NOMO-1 treated with DMSO at 0.1 percent for 48 hours (cell line): Measurements from ENCODE around the gene RUNX3.

Experiments
- DNase-seq: peaks from one replicate; lab custom pipeline; 2025; ENCODE audit not compliant: unreplicated experiment; lab: John Stamatoyannopoulos, UW

RUNX3 gene

DNA sequence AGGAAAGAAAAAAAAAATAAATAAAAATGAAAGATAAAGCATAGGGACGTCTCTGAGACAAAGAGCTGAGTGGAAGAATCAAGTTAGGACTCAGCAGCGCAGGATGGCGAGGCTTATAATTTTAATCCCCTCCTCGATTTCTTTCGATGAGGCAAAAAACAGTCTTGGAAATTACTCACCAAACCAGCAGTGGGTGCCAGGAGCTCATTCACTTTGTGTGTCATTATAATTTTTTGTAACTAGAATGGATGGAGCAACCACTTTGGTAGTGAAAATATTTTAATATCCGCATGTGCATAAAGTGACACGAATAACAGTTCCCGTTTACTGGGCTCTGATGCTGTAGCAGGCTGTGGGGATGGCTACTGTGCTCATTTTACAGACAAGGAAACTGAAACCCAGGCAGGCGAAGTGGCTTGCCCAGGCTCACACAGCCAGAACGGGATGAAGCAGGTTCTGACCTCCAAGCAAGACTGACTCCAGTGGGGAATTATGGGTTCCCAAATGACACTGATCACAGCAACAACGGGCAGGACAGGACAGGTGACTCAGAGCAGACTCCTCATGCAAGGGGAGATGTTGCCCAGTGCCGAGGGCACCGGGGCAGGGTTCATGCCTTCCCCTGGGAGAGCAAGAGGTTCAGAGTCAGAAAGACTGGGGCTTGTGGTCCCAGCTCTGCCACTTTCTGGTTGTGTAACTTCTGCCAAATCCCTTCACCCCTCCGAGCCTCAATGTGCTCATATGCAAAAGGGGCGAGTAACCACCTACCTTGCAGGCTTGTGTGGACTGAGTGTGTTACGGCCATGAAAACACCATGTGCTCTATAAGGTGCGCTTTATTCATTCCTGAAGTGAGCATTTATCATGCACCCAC is 63.6 kb downstream of the RUNX3 start:
- no peak for DNase-seq

DNA sequence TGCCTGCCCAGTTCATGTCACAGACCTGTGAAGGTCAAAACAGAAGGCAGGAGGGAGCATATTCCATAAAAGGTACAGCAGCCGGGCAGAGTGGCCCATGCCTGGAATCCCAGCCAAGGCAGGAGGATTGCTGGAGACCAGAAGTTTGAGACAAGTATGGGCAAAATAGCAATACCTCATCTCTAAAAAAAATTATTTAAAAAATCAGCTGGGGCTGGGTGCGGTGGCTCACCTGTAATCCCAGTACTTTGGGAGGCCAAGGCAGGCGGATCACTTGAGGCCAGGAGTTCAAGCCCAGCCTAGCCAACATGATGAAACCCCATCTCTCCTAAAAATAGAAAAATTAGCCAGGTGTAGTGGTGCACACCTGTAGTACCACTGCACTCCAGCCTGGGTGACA is 64.5 kb downstream of the RUNX3 start:
- no peak for DNase-seq

DNA sequence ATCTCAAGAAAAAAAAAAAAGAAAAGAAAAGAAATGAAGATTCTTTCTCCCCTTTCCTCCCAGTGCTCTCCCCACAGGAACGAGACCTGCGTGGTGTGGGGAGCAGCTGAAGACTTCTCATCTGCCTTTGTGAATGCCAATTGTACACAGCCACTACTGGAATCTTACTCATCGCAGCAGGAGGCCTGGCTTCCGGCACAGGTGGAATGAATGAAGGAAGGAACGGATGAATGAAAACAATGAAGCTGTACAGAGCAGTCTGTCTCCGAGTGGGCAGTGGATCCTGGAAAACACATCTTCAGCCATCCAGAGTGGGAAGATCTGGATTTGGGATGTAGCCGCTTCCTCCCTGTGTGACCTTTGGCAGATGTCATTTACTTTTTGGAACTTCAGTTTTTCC is 64.9 kb downstream of the RUNX3 start:
- no peak for DNase-seq

DNA sequence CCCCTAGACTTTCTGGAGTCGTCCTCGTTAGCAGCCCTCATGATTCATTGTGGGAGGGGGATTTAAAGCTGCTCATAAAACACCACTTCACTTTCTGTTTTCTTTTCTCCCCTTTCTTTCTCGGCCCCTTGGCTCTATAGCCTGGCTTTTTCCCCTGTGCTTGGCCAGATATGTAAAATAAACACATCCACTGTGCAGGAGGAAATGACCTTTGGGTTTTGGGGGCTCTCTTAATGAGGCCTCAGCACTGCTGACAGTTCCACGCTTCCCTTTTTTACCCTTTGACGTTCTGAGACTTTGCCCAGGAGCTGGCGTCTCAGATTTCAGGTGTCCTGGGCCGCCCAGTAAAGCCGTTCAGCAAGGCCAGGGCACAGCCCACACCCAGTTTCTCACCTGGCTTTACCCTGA is 65.7 kb downstream of the RUNX3 start:
- peak; percentile 85 for DNase-seq

DNA sequence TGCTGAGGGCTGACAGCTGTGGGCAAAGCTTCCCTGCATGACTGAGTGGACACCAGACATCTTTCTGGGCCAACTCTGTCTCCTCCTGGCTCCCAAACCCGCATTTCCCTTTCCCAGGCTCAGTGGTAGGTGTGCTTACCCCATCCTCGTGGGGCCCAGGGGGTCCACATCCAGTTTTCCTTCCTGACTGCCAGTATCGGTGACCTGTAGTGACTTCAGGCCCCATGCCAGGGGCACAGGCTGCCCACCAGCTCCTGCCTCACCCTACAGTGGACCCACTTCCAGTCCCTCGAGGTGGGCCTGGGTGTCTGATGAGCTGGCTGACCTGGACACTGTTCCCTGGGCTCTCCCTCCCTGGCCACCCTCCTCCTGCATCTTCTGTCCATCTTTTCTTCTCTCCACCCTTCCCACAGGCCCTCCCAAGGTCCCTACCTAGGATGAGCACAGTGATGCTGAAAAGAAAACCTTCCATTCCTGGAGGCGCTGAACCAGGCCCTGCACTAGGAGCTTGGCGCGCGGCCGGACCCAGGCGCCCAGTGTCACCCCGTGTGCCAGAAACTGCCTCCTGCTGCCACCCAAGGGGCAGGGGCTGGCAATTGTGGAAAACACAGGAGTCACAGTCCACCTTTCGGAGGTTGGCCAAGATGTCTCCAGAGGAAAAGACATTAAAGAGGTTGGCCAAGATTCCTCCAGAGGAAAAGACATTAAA is 67.1 kb downstream of the RUNX3 start:
- no peak for DNase-seq

DNA sequence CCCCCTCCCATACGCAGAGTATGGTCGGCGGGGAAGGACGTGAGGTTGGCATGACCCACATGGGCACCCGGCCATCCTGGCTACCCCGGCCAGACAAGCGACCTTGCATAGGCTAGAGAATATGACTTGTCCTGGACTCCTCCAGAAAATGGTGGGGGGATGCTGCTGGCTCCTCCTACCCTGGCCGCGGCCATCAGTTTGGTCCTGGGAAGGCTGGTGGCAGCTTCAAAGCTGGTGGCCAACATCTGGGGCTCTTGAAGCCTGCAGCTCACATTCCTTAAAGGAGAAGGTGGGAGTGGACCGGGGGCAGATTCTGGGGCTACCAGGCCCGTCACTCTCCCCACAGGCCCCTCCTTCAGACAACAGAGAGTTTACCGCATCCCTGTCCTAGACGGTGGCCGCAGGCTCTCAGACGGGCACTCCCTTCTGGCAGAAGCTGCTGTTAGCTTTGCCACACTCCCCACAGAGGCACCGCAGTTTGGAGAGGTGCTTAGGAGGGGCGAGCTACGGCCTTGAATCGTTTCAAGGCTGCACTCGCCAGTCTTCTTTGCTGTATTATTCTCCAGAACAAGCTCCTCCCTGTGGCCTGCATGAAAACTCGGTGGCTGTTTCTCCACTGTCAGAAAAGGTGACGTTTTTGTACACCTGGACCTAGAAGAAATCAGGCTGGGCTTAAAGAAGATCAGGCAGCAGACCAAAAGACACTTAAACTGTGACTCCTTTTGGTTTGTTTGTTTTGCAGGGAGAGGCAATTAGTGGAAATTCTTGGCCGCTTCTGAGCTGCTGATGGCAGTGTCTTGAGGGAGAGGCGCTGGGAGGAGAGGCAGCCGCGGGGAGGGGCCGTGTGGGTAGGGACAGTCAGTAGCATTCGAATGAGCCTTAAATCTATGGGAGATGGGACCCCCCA is 68.0 kb downstream of the RUNX3 start:
- DNase-seq = no peak

DNA sequence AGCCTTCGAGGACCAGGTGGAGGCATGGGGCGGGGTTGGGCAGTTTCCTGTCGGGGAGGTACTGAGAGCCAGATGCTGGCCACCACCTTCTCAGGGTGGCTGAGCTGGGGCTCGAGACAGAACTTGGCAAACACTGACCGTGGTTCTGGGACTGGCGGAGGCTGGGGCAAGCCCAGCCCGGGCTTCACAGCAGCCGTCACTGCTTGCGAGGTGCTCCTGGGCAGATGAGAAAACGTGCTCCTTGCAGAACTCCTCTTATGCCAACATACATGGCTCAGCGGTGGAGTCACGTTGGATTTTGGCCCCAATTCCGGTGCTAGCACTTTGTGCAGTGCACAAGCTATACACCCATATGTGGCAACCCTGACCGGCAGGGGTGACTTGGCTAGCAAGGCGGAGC is 69.2 kb downstream of the RUNX3 start:
- DNase-seq = no peak

DNA sequence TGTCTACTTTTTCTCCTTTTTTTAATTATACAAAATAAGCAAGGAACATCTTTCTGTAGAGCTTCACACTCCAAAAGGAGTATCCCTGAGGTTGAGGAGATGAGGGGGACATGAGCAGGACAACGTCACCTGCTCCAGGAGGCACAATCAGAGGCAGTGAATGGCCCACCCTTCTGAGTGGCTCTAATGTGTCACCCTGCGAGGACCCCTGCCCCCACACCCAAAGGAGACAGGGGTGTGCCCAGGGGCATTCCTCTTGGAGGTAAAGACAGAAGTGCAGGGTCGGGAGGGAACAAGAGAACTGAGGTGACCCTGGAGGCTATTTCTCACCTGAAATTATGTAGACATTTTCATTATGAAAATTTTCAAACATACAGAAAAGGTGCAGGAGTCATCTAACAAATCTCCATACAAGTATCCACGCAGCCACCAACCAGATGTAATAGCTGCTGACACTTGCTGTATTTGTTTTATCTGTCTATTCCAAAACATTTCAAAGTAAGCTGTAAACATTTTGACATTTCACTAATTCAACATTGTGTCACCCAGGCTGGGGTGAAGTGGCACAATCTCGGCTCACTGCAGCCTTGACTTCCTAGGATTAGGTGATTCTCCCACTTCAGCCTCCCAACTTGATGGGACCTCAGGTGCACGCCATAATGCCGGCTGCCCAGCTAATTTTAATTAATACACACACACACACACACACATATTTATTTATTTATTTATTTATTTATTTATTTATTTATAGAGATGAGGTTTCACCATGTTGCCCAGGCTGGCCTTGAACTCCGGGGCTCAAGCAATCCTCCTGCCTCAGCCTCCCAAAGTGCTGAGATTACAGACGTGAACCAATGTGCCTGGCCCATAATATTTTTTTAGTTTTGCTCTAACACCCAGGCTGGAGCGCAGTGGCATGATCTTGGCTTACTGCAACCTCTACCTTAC is 70.7 kb downstream of the RUNX3 start:
- DNase-seq = no peak

DNA sequence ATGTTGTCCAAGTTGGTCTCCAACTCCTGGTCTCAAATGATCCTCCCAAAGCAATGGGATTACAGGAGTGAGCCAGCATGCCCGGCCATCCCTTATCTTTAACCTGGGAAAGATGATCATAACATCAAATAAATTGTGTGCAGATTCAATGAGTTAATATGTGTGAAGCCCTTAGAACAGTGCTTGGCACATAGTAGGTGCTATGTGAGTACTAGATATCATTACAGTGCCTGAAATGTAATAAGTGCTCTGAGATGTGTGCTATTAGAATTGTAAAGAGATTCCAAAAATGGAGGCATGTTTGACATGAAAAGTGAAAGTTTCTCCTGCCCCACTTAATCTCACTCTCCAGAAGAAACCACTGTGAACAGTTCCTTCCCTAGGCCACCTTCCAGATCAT is 71.8 kb downstream of the RUNX3 start:
- DNase-seq = no peak

DNA sequence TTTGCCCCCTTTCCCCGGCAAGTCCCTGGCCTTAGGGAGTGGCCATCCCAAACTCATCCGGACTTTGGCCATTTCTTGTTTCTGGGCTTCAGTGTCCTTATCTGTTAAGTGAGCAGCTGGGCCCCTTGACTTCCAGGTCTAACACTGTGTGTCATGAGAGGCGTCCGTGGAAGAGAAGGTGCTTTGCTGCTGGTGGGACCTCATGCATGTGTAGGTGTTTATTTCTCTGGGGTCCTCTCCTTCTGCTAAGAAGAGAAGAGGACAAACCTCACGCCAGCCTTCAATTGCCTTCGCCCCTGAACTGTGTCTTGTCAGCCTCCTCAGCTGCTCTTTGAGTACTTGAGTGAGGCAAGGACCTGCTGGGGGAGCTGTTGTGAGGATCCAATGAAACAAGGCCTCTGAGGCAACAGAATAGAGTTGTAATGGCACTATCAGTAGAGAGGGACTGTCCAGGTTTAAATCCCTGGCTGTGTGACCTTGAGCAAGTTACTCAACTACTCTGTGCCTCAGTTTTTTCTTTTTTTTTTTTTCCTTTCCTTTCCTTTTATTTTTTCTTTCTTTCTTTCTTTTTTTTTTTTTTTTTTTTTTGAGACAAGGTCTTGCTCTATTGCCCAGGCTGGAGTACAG is 72.5 kb downstream of the RUNX3 start:
- no peak for DNase-seq

DNA sequence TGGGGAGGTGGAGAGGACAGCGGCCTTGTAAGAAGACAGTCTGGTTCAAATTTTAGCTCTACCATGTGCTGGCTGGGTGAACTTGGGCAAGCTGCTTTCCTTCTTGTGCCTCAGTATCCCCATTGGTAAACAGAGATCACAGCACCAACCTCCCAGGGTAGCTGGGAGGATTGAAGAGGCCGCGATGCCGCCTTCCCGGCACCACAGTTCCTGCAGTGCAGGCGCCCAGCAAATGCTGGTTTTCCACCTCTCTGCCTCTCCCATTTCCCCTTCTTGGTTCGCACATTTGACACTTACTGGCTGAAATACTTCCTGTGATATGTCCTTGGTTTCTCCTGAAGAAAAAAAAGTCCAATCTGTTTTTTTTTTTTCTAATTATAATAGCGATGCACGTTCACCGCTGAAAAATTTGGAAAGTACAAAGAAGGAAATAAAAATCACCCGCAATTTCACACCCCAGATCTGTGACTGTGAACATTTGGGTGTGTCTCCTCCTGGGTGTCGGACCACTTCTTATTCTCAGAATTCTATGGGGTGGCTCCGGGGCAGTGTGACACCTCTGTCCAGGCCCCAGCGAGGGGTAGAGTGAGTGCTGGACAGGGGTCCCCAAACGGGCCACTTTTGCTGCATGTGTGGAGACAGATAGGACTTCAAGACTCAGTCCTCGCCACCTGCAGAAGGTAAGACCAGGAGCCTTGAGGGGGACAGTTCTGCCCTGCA is 73.1 kb downstream of the RUNX3 start:
- DNase-seq = no peak

DNA sequence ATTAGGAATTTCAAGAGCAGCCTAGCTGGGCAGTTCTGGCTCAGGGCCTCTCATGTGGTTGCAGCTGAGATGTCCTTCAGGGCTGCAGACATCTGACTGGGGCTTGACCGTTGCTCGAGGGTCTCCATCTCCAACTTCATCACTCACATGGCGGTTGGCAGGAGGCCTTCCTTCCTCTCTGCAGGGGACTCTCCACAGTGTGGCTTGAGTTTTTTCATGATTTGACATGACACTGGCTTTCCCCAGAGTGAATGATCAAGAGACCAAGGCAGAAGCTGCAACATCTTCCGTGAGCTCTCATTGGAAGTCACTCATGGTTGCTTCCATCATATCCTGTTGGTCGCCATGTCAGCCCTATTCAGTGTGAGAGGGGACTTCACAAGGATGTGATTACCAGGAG is 74.6 kb downstream of the RUNX3 start:
- no peak for DNase-seq

DNA sequence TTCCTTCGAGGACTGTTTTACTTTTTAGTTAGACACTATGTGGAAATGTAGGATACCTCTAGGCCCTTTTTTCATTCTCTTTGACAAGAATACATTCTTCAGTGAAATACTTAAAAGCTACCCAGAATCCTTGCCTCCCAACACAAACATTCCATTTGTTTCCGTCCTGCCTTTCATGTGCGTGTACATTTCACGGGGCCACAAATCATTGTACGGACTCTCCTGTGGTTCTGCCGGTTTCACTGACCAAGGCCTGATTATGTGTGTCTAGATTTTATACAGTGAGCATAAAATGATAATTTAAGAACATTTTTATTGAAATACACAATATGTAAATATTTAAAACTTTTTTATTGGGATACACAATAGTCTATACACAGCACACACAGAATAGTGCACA is 76.4 kb downstream of the RUNX3 start:
- DNase-seq = no peak

DNA sequence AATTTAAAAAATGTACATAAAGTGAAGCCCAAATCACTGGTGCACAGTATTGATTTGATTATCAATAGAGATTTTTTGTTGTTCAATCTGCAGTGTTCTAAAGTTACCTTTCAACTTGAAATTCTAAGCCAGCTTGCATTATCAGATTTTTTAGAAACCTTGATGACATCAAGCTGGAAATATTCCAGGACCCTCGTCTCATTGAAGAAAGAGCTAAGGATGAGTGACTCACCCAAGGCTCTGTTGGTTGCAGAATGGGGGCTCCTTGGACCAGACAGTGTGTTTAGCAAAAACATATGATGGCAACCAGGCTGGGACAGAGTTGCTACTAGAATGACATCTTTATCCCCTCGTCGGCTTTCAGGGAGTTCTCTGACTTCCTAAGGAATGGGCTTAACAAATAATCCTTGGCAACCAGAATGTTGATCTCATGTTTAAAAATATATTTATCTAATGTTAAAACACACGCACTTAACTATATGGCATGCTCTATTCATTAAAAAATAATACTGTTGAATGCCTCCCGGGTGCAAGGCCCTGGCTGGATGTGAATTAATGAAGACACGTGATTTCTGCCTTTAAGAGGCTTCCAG is 79.7 kb downstream of the RUNX3 start:
- DNase-seq = no peak

DNA sequence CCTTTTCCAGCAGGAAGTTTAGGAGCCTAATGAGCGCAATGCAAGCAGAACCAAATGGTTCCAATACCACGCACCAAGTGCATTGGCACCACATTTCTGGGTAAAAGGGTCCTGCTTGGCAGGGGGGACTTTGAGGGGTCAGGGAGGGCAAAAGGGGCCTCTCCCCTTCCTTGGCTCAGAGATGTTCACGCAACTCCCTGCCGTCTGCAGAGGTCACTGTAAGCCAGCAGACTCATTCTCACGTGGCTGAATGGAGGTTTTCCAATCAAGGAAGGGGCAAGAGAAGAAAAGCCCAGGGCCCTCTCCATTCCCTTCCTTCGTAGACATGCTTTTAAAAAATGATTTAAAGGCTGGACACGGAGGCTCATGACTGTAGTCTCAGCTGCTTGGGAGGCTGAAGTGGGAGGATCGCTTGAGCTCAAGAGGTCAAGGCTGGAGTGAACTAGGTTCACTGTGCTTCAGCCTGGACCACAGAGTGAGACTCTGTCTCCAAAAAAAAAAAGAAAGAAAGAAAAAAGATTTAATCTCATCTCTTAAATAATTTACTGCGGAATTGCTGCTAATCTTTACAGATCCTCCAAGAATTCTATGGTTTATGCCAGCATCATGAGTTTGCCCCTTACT is 80.3 kb downstream of the RUNX3 start:
- peak; percentile 39 for DNase-seq
